K562 (cell line): Measurements from ENCODE around the gene CKLF. TPM values are rescaled to one million over a fixed set of nuclear protein-coding genes. Genes with fewer than 3 reads are reported as not detected.

Experiments used
- CEBPB ChIP-seq: fragments of 450-650 bp; IDR thresholded peaks from 2 replicates; pipeline ENCODE4 v1.6.1; 2016; ENCODE audit warnings: missing genetic modification characterization, missing compliant biosample characterization
- DNMT1 ChIP-seq: fragments of 450-650 bp; IDR thresholded peaks from 2 replicates; pipeline ENCODE4 v1.6.1; 2016; ENCODE audit warnings: antibody characterized with exemption, mild to moderate bottlenecking
- EP400 ChIP-seq: fragments of 450-650 bp; IDR thresholded peaks from 2 replicates; pipeline ENCODE4 v1.6.1; 2017; ENCODE audit warnings: antibody characterized with exemption, mild to moderate bottlenecking, moderate library complexity
- ILF3 ChIP-seq: fragments of 450-650 bp; IDR thresholded peaks from 2 replicates; pipeline ENCODE4 v1.6.1; 2018; ENCODE audit warnings: antibody characterized with exemption, mild to moderate bottlenecking, moderate library complexity, borderline replicate concordance
- KAT7 ChIP-seq: sonication (generic); formaldehyde crosslinking; IDR thresholded peaks from 2 replicates; pipeline ENCODE4 v1.8.0; 2022; ENCODE audit warnings: missing genetic modification reagents, mild to moderate bottlenecking, borderline replicate concordance
- MAFF ChIP-seq: IDR thresholded peaks from 2 replicates; pipeline ENCODE4 v1.6.1; 2012; ENCODE audit warnings: low read length, improper control_type of control experiment
- MEIS2 ChIP-seq: fragments of 450-650 bp; IDR thresholded peaks from 2 replicates; pipeline ENCODE4 v1.6.1; 2014; ENCODE audit warnings: mild to moderate bottlenecking; ENCODE audit not compliant: partially characterized antibody
- PKNOX1 ChIP-seq: fragments of 450-650 bp; IDR thresholded peaks from 2 replicates; pipeline ENCODE4 v1.6.1; 2016
- RBM17 ChIP-seq: fragments of 200-400 bp; formaldehyde crosslinking; IDR thresholded peaks from 2 replicates; pipeline ENCODE4 v1.6.1; 2017; ENCODE audit warnings: low read depth, mild to moderate bottlenecking, low read length, borderline replicate concordance
- RBM34 ChIP-seq: fragments of 200-400 bp; formaldehyde crosslinking; IDR thresholded peaks from 2 replicates; pipeline ENCODE4 v1.6.1; 2018; ENCODE audit warnings: low read length, borderline replicate concordance; ENCODE audit not compliant: insufficient read depth
- THRB ChIP-seq: fragments of 450-650 bp; formaldehyde crosslinking; conservative IDR thresholded peaks from 2 replicates; pipeline ENCODE4 v1.4.0; 2022; ENCODE audit warnings: mild to moderate bottlenecking, missing genetic modification characterization
- YBX1 ChIP-seq: fragments of 450-650 bp; IDR thresholded peaks from 2 replicates; pipeline ENCODE4 v1.7.1; 2016; ENCODE audit warnings: mild to moderate bottlenecking
- YY1 ChIP-seq, 3 experiments: IDR thresholded peaks; 2 replicates each; pipeline ENCODE4 v1.6.1; 2011; ENCODE audit warnings: low read length in 2 of 3, mild to moderate bottlenecking in 2 of 3, moderate library complexity in 2 of 3, borderline replicate concordance in 1 of 3, control low read depth in 1 of 3, low read depth in 1 of 3; ENCODE audit not compliant: insufficient read depth in 3 of 3, insufficient replicate concordance in 2 of 3, control insufficient read depth in 1 of 3, insufficient read length in 1 of 3; ENCODE audit errors: extremely low read depth in 1 of 3
- ZFP36 ChIP-seq: fragments of 150-350 bp; IDR thresholded peaks from 2 replicates; pipeline ENCODE4 v1.6.1; 2018; ENCODE audit warnings: low read length, low read depth; ENCODE audit not compliant: partially characterized antibody
- ZNF24 ChIP-seq: fragments of 450-650 bp; IDR thresholded peaks from 2 replicates; pipeline ENCODE4 v1.6.1; 2016
- ZNF282 ChIP-seq: sonication (generic); formaldehyde crosslinking; IDR thresholded peaks from 2 replicates; pipeline ENCODE4 v1.8.1; 2023; ENCODE audit warnings: missing genetic modification reagents
- ZNF644 ChIP-seq: fragments of 200-800 bp; sonication (Bioruptor generic); IDR thresholded peaks from 2 replicates; pipeline ENCODE4 v1.6.1; 2016; ENCODE audit warnings: low read depth, missing genetic modification characterization, missing compliant biosample characterization
- ZNF76 ChIP-seq: fragments of 250-450 bp; sonication (Bioruptor Pico); IDR thresholded peaks from 2 replicates; pipeline ENCODE4 v1.4.0; 2020; ENCODE audit warnings: mild to moderate bottlenecking, moderate library complexity, borderline replicate concordance
- polyA plus RNA-seq, 8 experiments: library from polyadenylated mRNA; depleted of rRNA in 4 of 8; stranded (reverse) in 5 of 8; unstranded in 3 of 8; fragments of >200 nt; fragmentation: Nextera tagmentation in 2 of 8; fragmentation: Illumina TruSeq in 1 of 8; extraction: Ambion mirVana in 2 of 8; extraction: Trizol in 1 of 8; gene quantifications; 2 replicates each; pipeline versions ENCODE4 v1.2.1 to v1.2.3, GENCODE V29; 2011 to 2014; ENCODE audit warnings: inconsistent platforms in 1 of 8, missing spikeins in 1 of 8
- total RNA-seq, 7 experiments: library from RNA; depleted of rRNA in 6 of 7; stranded (reverse); fragments of >200 nt in 6 of 7; fragmentation: Illumina TruSeq in 2 of 7; extraction: Trizol in 2 of 7; gene quantifications; 2 replicates each; pipeline versions ENCODE4 v1.2.1 to v1.2.3, GENCODE V29; 2011 to 2021; ENCODE audit warnings: low replicate concordance in 1 of 7
- TF ChIP-seq, protein P1 (sequence below): sonication (generic); formaldehyde crosslinking; IDR thresholded peaks from 2 replicates; pipeline ENCODE4 v1.8.0; 2023; ENCODE audit warnings: missing genetic modification reagents, mild to moderate bottlenecking, borderline replicate concordance

CKLF gene
- total and polyA plus RNA-seq, 9 of the 15 experiments (the other 6 are each of a cell fraction or from before 2014, with no cell fraction given): 84.8 to 322 (median 118) TPM

DNA sequence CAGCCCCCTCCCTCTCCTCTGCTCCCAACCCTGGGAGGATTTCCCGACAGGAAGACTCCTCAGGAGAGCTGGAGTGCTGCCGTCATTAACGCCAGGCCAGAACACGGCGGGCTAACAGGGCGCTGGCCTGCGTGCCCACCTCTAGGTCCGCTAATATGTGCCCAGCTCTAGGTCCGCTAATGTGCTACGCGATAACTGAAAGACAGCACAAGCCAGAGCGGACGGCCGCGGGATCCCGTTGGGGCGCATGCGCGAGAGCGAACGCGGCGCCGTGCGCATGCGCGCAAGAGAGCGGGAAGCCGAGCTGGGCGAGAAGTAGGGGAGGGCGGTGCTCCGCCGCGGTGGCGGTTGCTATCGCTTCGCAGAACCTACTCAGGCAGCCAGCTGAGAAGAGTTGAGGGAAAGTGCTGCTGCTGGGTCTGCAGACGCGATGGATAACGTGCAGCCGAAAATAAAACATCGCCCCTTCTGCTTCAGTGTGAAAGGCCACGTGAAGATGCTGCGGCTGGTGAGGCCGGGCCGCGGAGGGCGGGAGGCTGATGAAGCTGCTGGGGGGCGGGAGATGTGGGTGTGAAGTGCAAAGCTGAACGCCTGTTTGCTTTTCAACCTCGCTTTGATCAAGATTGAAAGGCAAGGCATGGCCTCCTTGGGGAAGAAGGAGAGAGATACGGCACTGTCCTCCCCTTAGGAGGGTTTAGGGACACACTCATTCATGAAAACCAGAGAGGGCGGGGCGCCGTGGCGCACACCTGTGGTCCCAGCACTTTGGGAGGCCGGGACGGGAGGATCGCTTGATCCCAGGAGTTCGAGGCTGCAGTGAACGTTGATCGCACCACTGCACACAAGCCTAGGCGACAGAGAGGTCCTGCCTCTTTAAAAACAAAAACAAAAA is at the start of gene CKLF (continued):
- no peak for TF ChIP-seq RBM17
- TF ChIP-seq MAFF: no peak
- TF ChIP-seq, protein P1, sequence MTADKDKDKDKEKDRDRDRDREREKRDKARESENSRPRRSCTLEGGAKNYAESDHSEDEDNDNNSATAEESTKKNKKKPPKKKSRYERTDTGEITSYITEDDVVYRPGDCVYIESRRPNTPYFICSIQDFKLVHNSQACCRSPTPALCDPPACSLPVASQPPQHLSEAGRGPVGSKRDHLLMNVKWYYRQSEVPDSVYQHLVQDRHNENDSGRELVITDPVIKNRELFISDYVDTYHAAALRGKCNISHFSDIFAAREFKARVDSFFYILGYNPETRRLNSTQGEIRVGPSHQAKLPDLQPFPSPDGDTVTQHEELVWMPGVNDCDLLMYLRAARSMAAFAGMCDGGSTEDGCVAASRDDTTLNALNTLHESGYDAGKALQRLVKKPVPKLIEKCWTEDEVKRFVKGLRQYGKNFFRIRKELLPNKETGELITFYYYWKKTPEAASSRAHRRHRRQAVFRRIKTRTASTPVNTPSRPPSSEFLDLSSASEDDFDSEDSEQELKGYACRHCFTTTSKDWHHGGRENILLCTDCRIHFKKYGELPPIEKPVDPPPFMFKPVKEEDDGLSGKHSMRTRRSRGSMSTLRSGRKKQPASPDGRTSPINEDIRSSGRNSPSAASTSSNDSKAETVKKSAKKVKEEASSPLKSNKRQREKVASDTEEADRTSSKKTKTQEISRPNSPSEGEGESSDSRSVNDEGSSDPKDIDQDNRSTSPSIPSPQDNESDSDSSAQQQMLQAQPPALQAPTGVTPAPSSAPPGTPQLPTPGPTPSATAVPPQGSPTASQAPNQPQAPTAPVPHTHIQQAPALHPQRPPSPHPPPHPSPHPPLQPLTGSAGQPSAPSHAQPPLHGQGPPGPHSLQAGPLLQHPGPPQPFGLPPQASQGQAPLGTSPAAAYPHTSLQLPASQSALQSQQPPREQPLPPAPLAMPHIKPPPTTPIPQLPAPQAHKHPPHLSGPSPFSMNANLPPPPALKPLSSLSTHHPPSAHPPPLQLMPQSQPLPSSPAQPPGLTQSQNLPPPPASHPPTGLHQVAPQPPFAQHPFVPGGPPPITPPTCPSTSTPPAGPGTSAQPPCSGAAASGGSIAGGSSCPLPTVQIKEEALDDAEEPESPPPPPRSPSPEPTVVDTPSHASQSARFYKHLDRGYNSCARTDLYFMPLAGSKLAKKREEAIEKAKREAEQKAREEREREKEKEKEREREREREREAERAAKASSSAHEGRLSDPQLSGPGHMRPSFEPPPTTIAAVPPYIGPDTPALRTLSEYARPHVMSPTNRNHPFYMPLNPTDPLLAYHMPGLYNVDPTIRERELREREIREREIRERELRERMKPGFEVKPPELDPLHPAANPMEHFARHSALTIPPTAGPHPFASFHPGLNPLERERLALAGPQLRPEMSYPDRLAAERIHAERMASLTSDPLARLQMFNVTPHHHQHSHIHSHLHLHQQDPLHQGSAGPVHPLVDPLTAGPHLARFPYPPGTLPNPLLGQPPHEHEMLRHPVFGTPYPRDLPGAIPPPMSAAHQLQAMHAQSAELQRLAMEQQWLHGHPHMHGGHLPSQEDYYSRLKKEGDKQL (CRISPR knock-in tag): peak; percentile 97; the same call in 1 of the 2 replicates
- peak; percentile 99 for TF ChIP-seq MEIS2
- no peak; the same call in none of the 2 replicates for TF ChIP-seq PKNOX1
- no peak for TF ChIP-seq YBX1
- TF ChIP-seq ILF3: no peak
- no peak for TF ChIP-seq RBM34
- TF ChIP-seq CEBPB (tag): no peak
- no peak; the same call in 1 of the 2 replicates for TF ChIP-seq ZNF644
- 0 out of 2 replicates have a peak, but pooled peaks have one; percentile 28 for TF ChIP-seq THRB (CRISPR knock-in tag)
- peak in 2 of 3 experiments; percentile 75 to 86 for TF ChIP-seq YY1 (IDR thresholded peaks at IDR 0.05; ENCODE audit: borderline replicate concordance in 1 of 3, control insufficient read depth in 1 of 3, extremely low read depth in 1 of 3, insufficient read depth in 3 of 3, insufficient read length in 1 of 3, insufficient replicate concordance in 2 of 3, low read depth in 1 of 3, low read length in 2 of 3)
- TF ChIP-seq ZNF282 (CRISPR knock-in tag): peak; percentile 98
- no peak for TF ChIP-seq ZNF24
- peak; percentile 26 for TF ChIP-seq ZFP36
- no peak for TF ChIP-seq DNMT1
- TF ChIP-seq KAT7 (CRISPR knock-in tag): peak; percentile 96; the same call in 1 of the 2 replicates
- TF ChIP-seq ZNF76 (CRISPR knock-in tag): no peak; the same call in 1 of the 2 replicates
- peak; percentile 81 for TF ChIP-seq EP400
